Thymus (tissue), 11 donors: ENCODE data around the gene POLDIP3. TPM values are rescaled to one million over a fixed set of nuclear protein-coding genes. Genes with fewer than 3 reads are reported as not detected.
"Not testable (repeated sequence)": the region's sequence is repeated elsewhere in the genome, so short reads cannot be mapped to it uniquely, and the experiment has no call there.

Experiments
- DNase-seq, 9 donors: peaks; one replicate each; pipeline ENCODE4 v3.0.0-alpha.2; 2013; ENCODE audit warnings: low spot score in 9 of 9, low read depth in 6 of 9, missing footprints in 1 of 9
- H3K27ac ChIP-seq, 2 donors: one replicate each; pipeline ENCODE4 v1.5.1; 2013; ENCODE audit warnings: control low read depth in 1 of 2, low read depth in 1 of 2, low read length in 1 of 2, mild to moderate bottlenecking in 1 of 2, moderate library complexity in 1 of 2
- H3K27me3 ChIP-seq, 2 donors: one replicate each; pipeline ENCODE4 v1.5.1; 2013; ENCODE audit warnings: low read length in 1 of 2; ENCODE audit not compliant: control insufficient read depth in 2 of 2, insufficient read depth in 1 of 2
- H3K36me3 ChIP-seq, 2 donors: one replicate each; pipeline ENCODE4 v1.5.1; 2013; ENCODE audit warnings: low read length in 1 of 2, mild to moderate bottlenecking in 1 of 2, moderate library complexity in 1 of 2; ENCODE audit not compliant: control insufficient read depth in 2 of 2, insufficient read depth in 2 of 2
- H3K4me1 ChIP-seq, 2 donors: one replicate each; pipeline ENCODE4 v1.5.1; 2013; ENCODE audit warnings: low read length in 2 of 2; ENCODE audit not compliant: control insufficient read depth in 2 of 2, insufficient read depth in 2 of 2
- H3K4me3 ChIP-seq, 2 donors: one replicate each; pipeline ENCODE4 v1.5.1; 2013; ENCODE audit warnings: low read length in 2 of 2, control low read depth in 1 of 2, mild to moderate bottlenecking in 1 of 2
- H3K9me3 ChIP-seq, 2 donors: one replicate each; pipeline ENCODE4 v1.5.1; 2013; ENCODE audit warnings: low read length in 1 of 2, mild to moderate bottlenecking in 1 of 2; ENCODE audit not compliant: control insufficient read depth in 2 of 2, insufficient read depth in 1 of 2
- WGBS: extraction: QIAGEN DNeasy Blood & Tissue Kit; methylation state at CpG from one replicate; pipeline ENCODE4 v1.1.7; 2013; 5-methylcytosine and 5-hydroxymethylcytosine counted together
- polyA plus RNA-seq: library from polyadenylated mRNA; stranded (reverse); fragments of 200-250 nt; gene quantifications from one replicate; pipeline ENCODE4 v1.2.3, GENCODE V29; 2013
- total RNA-seq: library from RNA; stranded (reverse); fragments of 120-200 nt; gene quantifications from one replicate; pipeline ENCODE4 v1.2.4, GENCODE V29; 2013
- donor health status: healthy.

Gene POLDIP3
- total and polyA plus RNA-seq, 2 donors, result 29.8 to 40.4 TPM

- WGBS, result 1% methylated on average over 10 of the region's 10 CpGs
- Histone ChIP-seq H3K27ac (peak overlapping the region; percentile 96 to 98), H3K4me3 (peak overlapping the region; percentile 64 to 98), H3K27me3 (no peaks in the 10 kb centered on the region), H3K4me1 (peaks cover 20 to 30% of the 10 kb centered on the region in 2 donors), H3K9me3 (no peaks in the 10 kb centered on the region), H3K36me3 (peaks cover 22 to 29% of the 10 kb centered on the region in 2 donors)
- DNase-seq, result peak in 3 of 9 donors; percentile 13 to 40 (median 30)
These were observed 796 bp downstream of the POLDIP3 start for GRCh38 chr22:42613872-42614301.

- no peak for DNase-seq
- Histone ChIP-seq H3K4me3 (no peak overlapping the region), H3K4me1 (peaks cover 20 to 27% of the 10 kb centered on the region in 2 donors), H3K9me3 (no peaks in the 10 kb centered on the region), H3K27me3 (no peaks in the 10 kb centered on the region), H3K27ac (no peak overlapping the region), H3K36me3 (peaks cover 26 to 31% of the 10 kb centered on the region in 2 donors)
- 94% methylated on average over 11 of the region's 11 CpGs for WGBS
These were observed 2.3 kb downstream of the POLDIP3 start for GRCh38 chr22:42612336-42612735.

GRCh38 chr22:42611051-42611450, 3.6 kb downstream of the POLDIP3 start:
- H3K4me3 ChIP-seq, result no peak overlapping the region
- H3K36me3 ChIP-seq, result peaks cover 33 to 37% of the 10 kb centered on the region in 2 donors
- no peaks in the 10 kb centered on the region for H3K9me3 ChIP-seq
- DNase-seq, result no peak
- no peaks in the 10 kb centered on the region for H3K27me3 ChIP-seq
- 91% methylated on average over 1 of the region's 1 CpG for WGBS
- peaks cover 20 to 23% of the 10 kb centered on the region in 2 donors for H3K4me1 ChIP-seq
- H3K27ac ChIP-seq, result no peak overlapping the region

GRCh38 chr22:42610186-42610585, 4.5 kb downstream of the POLDIP3 start:
- 88% methylated on average over 5 of the region's 5 CpGs for WGBS
- no peaks in the 10 kb centered on the region for H3K9me3 ChIP-seq

GRCh38 chr22:42608823-42609361, 5.8 kb downstream of the POLDIP3 start:
- Histone ChIP-seq H3K27ac (no peak overlapping the region), H3K9me3 (no peaks in the 10 kb centered on the region), H3K36me3 (peaks cover 45 to 51% of the 10 kb centered on the region in 2 donors), H3K4me1 (peaks cover 13 to 15% of the 10 kb centered on the region in 2 donors), H3K4me3 (no peak overlapping the region), H3K27me3 (no peaks in the 10 kb centered on the region)
- no peak for DNase-seq
- 95% methylated on average over 11 of the region's 11 CpGs for WGBS

More at GRCh38 chr22:42610186-42610585, 4.5 kb downstream of the POLDIP3 start:
- Histone ChIP-seq H3K27me3 (no peaks in the 10 kb centered on the region), H3K4me3 (no peak overlapping the region), H3K27ac (no peak overlapping the region), H3K36me3 (peaks cover 40 to 41% of the 10 kb centered on the region in 2 donors), H3K4me1 (peaks cover 14 to 15% of the 10 kb centered on the region in 2 donors)
- no peak for DNase-seq

GRCh38 chr22:42608136-42608822, 6.4 kb downstream of the POLDIP3 start:
- WGBS, result 97% methylated on average over 11 of the region's 11 CpGs
- H3K27me3 ChIP-seq, result no peaks in the 10 kb centered on the region
- H3K36me3 ChIP-seq, result peaks cover 47 to 56% of the 10 kb centered on the region in 2 donors
- no peak overlapping the region for H3K4me3 ChIP-seq
- no peak for DNase-seq
- H3K9me3 ChIP-seq, result no peaks in the 10 kb centered on the region
- H3K27ac ChIP-seq, result no peak overlapping the region
- H3K4me1 ChIP-seq, result peaks cover 12 to 14% of the 10 kb centered on the region in 2 donors

GRCh38 chr22:42607641-42608040, 7.0 kb downstream of the POLDIP3 start:
- DNase-seq, H3K4me3 ChIP-seq, H3K27me3 ChIP-seq, H3K9me3 ChIP-seq, H3K4me1 ChIP-seq, H3K27ac ChIP-seq: not testable (repeated sequence)
- WGBS, result 95% methylated on average over 31 of the region's 31 CpGs
- H3K36me3 ChIP-seq, result peaks cover 51 to 62% of the 10 kb centered on the region in 2 donors

- Histone ChIP-seq H3K27me3 (no peaks in the 10 kb centered on the region), H3K9me3 (no peaks in the 10 kb centered on the region), H3K4me3 (no peak overlapping the region), H3K36me3 (peaks cover 56 to 77% of the 10 kb centered on the region in 2 donors), H3K27ac (no peak overlapping the region), H3K4me1 (no peaks in the 10 kb centered on the region)
- WGBS, result 96% methylated on average over 3 of the region's 3 CpGs
- no peak for DNase-seq
These were observed 10.3 kb downstream of the POLDIP3 start for GRCh38 chr22:42604403-42604802.

GRCh38 chr22:42603427-42603826, 11.3 kb downstream of the POLDIP3 start:
- H3K4me1 ChIP-seq, result no peaks in the 10 kb centered on the region
- no peaks in the 10 kb centered on the region for H3K27me3 ChIP-seq
- H3K4me3 ChIP-seq, result no peak overlapping the region
- no peak for DNase-seq
- no peak overlapping the region for H3K27ac ChIP-seq
- WGBS, result 98% methylated on average over 2 of the region's 2 CpGs
- peaks cover 57 to 77% of the 10 kb centered on the region in 2 donors for H3K36me3 ChIP-seq
- no peaks in the 10 kb centered on the region for H3K9me3 ChIP-seq
